Epithelial cell of proximal tubule (primary cell): ENCODE results near the gene MICALL1. TPM values are rescaled to one million over a fixed set of nuclear protein-coding genes. Genes with fewer than 3 reads are reported as not detected.

Experiments used
- DNase-seq: peaks from one replicate; pipeline ENCODE4 v3.0.0-alpha.2; 2011; ENCODE audit warnings: low read depth
- H3K4me3 ChIP-seq: 2 replicates; pipeline ENCODE4 v1.5.1; 2011; ENCODE audit warnings: low read depth, mild to moderate bottlenecking, low read length
- CTCF ChIP-seq: conservative IDR thresholded peaks from 2 replicates; pipeline ENCODE4 v1.5.1; 2012; ENCODE audit warnings: low read depth, mild to moderate bottlenecking, low read length
- total RNA-seq: library from RNA; depleted of rRNA; stranded (reverse); fragments of >200 nt; gene quantifications from 2 replicates; pipeline ENCODE4 v1.2.3, GENCODE V29; 2015

Gene MICALL1
- total RNA-seq, 1 donor from 2014 or later: 74.8 TPM

GRCh38 chr22:37896181-37896592 lies 9.9 kb upstream of the MICALL1 start:
- no peak overlapping the region for H3K4me3 ChIP-seq

GRCh38 chr22:37896939-37897338 lies 9.2 kb upstream of the MICALL1 start:
- DNase-seq: no peak
- H3K4me3 ChIP-seq: no peak overlapping the region
- TF ChIP-seq CTCF: no peak

More at GRCh38 chr22:37896181-37896592, 9.9 kb upstream of the MICALL1 start:
- TF ChIP-seq CTCF: no peak
- no peak for DNase-seq

DNA sequence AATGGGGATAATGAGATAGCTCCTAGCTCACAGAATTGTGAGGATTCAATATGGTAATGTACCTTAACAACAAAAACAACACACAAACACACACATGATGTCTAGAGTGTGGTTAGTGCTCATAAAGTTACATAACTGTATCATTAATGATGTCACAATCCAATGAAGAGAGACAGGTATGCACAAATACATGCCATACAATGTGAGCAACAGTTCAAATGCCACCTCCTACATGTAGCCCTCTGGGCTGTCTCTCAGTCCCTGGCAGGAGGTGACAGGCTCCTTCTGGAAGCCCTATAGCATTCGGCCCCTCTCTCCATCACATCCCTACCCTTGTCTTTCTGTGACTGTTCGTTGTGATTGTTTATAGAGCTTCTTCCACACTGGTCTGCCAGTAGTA lies 8.3 kb upstream of the MICALL1 start:
- DNase-seq: no peak
- H3K4me3 ChIP-seq: no peak overlapping the region
- no peak for TF ChIP-seq CTCF

GRCh38 chr22:37898441-37899181 lies 7.5 kb upstream of the MICALL1 start:
- no peak for DNase-seq
- no peak for TF ChIP-seq CTCF
- no peak overlapping the region for H3K4me3 ChIP-seq

- no peak for TF ChIP-seq CTCF
- H3K4me3 ChIP-seq: peak overlapping the region; percentile 54
- DNase-seq: peak; percentile 74
These were observed 1.2 kb upstream of the MICALL1 start for GRCh38 chr22:37904572-37905533.

DNA sequence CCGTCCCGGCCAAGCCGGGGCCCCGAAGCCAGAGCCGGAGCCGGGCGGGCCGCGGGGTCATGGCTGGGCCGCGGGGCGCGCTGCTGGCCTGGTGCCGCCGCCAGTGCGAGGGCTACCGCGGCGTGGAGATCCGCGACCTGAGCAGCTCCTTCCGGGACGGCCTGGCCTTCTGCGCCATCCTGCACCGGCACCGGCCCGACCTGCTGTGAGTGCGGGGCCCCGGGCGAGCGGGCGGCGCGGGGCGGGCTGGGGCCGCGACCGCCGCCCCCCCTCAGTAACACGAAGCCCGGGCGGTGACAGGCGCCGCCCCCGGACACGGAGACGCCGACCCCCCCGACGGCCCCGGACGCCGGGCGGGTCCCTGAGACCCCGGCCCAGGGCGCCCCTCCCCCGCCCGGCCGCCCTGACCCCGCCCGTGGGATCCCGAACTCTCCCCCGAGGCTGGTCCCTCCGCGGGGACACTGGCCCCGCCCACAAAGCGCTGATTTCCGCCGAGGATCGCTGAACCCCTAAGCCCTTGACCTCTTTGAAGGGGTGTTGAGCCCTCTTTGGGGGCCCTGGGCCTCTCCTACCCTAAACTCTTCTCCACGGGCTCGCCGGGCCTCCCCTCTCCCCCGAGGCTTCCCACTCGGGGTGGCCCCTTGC lies 389 bp downstream of the MICALL1 start:
- DNase-seq: no peak
- TF ChIP-seq CTCF: no peak
- peak overlapping the region; percentile 83 for H3K4me3 ChIP-seq
